GM23338 (cell line): ENCODE results near the gene CHI3L1.

Experiments used
- CREB1 ChIP-seq: fragments of 250-450 bp; sonication (Bioruptor Pico); IDR thresholded peaks from 2 replicates; pipeline ENCODE4 v1.5.0; 2020; ENCODE audit warnings: low read depth, mild to moderate bottlenecking, moderate library complexity
- EZH2 ChIP-seq: fragments of 200-600 bp; sonication (generic); IDR thresholded peaks from one replicate; pipeline ENCODE4 v1.8.0; 2017; ENCODE audit warnings: antibody characterized with exemption, mild to moderate bottlenecking, low read depth; ENCODE audit not compliant: unreplicated experiment
- EZH2phosphoT487 ChIP-seq: fragments of 200-600 bp; sonication (generic); IDR thresholded peaks from one replicate; pipeline ENCODE4 v1.8.1; 2018; ENCODE audit warnings: antibody characterized with exemption; ENCODE audit not compliant: unreplicated experiment
- POLR2AphosphoS5 ChIP-seq: IDR thresholded peaks from 2 replicates; pipeline ENCODE4 v1.6.1; 2016; ENCODE audit warnings: antibody characterized with exemption, low read depth
- ZNF331 ChIP-seq: fragments of 250-450 bp; sonication (Bioruptor Pico); IDR thresholded peaks from 2 replicates; pipeline ENCODE4 v1.5.0; 2020; ENCODE audit warnings: low read depth, mild to moderate bottlenecking, moderate library complexity
- TF ChIP-seq, protein P1 (sequence below), 2 experiments: fragments of 200-600 bp in 1 of 2; sonication (generic) in 1 of 2; conservative IDR thresholded peaks; 2 replicates each; pipeline versions ENCODE4 v1.5.1 to v1.6.1; 2016 to 2017; ENCODE audit warnings: antibody characterized with exemption in 2 of 2, low read depth in 2 of 2, mild to moderate bottlenecking in 2 of 2, moderate library complexity in 1 of 2
- TF ChIP-seq, protein P2 (sequence below): IDR thresholded peaks from one replicate; pipeline ENCODE4 v1.6.1; 2018; ENCODE audit warnings: antibody characterized with exemption; ENCODE audit not compliant: unreplicated experiment
- TF ChIP-seq, protein P3 (sequence below): IDR thresholded peaks from 2 replicates; pipeline ENCODE4 v1.6.1; 2016; ENCODE audit warnings: antibody characterized with exemption

DNA sequence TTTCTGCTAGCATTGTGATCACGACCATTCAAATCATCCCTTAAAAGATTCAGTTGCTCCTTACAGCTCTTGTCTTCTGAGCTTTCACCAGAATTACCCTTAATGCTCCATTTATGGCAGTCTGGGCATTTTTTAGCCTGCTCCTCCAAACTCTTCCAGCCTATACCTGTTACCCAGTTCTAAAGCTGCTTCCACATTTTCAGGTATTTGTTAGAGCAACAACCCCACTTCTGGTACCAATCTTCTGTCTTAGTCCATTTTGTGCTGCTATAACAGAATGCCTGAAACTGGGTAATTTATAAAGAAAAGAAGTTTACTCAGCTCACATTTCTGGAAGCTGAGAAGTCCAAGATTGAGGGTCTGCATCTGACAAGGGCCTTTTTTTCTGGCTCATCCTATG, 28.1 kb downstream of the CHI3L1 start:
- TF ChIP-seq CREB1 (CRISPR knock-in tag) (no peak), POLR2AphosphoS5 (no peak), EZH2 (no peak), ZNF331 (CRISPR knock-in tag) (no peak), EZH2phosphoT487 (no peak)
- TF ChIP-seq, protein P1, sequence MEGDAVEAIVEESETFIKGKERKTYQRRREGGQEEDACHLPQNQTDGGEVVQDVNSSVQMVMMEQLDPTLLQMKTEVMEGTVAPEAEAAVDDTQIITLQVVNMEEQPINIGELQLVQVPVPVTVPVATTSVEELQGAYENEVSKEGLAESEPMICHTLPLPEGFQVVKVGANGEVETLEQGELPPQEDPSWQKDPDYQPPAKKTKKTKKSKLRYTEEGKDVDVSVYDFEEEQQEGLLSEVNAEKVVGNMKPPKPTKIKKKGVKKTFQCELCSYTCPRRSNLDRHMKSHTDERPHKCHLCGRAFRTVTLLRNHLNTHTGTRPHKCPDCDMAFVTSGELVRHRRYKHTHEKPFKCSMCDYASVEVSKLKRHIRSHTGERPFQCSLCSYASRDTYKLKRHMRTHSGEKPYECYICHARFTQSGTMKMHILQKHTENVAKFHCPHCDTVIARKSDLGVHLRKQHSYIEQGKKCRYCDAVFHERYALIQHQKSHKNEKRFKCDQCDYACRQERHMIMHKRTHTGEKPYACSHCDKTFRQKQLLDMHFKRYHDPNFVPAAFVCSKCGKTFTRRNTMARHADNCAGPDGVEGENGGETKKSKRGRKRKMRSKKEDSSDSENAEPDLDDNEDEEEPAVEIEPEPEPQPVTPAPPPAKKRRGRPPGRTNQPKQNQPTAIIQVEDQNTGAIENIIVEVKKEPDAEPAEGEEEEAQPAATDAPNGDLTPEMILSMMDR (conservative IDR thresholded peaks at IDR 0.05; ENCODE audit: low read depth in 2 of 2): no peak
- TF ChIP-seq, protein P2, sequence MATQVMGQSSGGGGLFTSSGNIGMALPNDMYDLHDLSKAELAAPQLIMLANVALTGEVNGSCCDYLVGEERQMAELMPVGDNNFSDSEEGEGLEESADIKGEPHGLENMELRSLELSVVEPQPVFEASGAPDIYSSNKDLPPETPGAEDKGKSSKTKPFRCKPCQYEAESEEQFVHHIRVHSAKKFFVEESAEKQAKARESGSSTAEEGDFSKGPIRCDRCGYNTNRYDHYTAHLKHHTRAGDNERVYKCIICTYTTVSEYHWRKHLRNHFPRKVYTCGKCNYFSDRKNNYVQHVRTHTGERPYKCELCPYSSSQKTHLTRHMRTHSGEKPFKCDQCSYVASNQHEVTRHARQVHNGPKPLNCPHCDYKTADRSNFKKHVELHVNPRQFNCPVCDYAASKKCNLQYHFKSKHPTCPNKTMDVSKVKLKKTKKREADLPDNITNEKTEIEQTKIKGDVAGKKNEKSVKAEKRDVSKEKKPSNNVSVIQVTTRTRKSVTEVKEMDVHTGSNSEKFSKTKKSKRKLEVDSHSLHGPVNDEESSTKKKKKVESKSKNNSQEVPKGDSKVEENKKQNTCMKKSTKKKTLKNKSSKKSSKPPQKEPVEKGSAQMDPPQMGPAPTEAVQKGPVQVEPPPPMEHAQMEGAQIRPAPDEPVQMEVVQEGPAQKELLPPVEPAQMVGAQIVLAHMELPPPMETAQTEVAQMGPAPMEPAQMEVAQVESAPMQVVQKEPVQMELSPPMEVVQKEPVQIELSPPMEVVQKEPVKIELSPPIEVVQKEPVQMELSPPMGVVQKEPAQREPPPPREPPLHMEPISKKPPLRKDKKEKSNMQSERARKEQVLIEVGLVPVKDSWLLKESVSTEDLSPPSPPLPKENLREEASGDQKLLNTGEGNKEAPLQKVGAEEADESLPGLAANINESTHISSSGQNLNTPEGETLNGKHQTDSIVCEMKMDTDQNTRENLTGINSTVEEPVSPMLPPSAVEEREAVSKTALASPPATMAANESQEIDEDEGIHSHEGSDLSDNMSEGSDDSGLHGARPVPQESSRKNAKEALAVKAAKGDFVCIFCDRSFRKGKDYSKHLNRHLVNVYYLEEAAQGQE: no peak
- TF ChIP-seq, protein P3, sequence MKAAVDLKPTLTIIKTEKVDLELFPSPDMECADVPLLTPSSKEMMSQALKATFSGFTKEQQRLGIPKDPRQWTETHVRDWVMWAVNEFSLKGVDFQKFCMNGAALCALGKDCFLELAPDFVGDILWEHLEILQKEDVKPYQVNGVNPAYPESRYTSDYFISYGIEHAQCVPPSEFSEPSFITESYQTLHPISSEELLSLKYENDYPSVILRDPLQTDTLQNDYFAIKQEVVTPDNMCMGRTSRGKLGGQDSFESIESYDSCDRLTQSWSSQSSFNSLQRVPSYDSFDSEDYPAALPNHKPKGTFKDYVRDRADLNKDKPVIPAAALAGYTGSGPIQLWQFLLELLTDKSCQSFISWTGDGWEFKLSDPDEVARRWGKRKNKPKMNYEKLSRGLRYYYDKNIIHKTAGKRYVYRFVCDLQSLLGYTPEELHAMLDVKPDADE: no peak
